Raji (cell line): ENCODE measurements around the gene MEGF6.

Experiments used
- POLR2A ChIP-seq: IDR thresholded peaks from 2 replicates; pipeline ENCODE4 v1.6.1; 2011; ENCODE audit warnings: low read depth, low read length, control low read depth; ENCODE audit not compliant: insufficient read depth

MEGF6 gene

GRCh38 chr1:3598522-3599285 lies 12.6 kb downstream of the MEGF6 start:
- TF ChIP-seq POLR2A: no peak

GRCh38 chr1:3598051-3598491 lies 13.2 kb downstream of the MEGF6 start:
- no peak for TF ChIP-seq POLR2A

GRCh38 chr1:3597599-3597964 lies 13.7 kb downstream of the MEGF6 start:
- no peak for TF ChIP-seq POLR2A

GRCh38 chr1:3596663-3597598 lies 14.4 kb downstream of the MEGF6 start:
- TF ChIP-seq POLR2A: no peak

GRCh38 chr1:3595949-3596348 lies 15.4 kb downstream of the MEGF6 start:
- no peak for TF ChIP-seq POLR2A

- no peak for TF ChIP-seq POLR2A
These were observed 16.5 kb downstream of the MEGF6 start for GRCh38 chr1:3594706-3595377.

GRCh38 chr1:3593745-3594144 lies 17.6 kb downstream of the MEGF6 start:
- TF ChIP-seq POLR2A: no peak

GRCh38 chr1:3593334-3593733 lies 18.0 kb downstream of the MEGF6 start:
- no peak for TF ChIP-seq POLR2A

GRCh38 chr1:3590951-3591865 lies 20.1 kb downstream of the MEGF6 start:
- no peak for TF ChIP-seq POLR2A

GRCh38 chr1:3590139-3590763 lies 21.1 kb downstream of the MEGF6 start:
- TF ChIP-seq POLR2A: no peak

GRCh38 chr1:3588395-3588794 lies 22.9 kb downstream of the MEGF6 start:
- TF ChIP-seq POLR2A: no peak

GRCh38 chr1:3586986-3587759 lies 24.1 kb downstream of the MEGF6 start:
- no peak for TF ChIP-seq POLR2A

GRCh38 chr1:3585940-3586568 lies 25.3 kb downstream of the MEGF6 start:
- TF ChIP-seq POLR2A: no peak

GRCh38 chr1:3584915-3585314 lies 26.4 kb downstream of the MEGF6 start:
- TF ChIP-seq POLR2A: no peak
